PC-3 (cell line): ENCODE results near the gene RXRA.

Experiments used
- EZH2 ChIP-seq: fragments of 300-600 bp; sonication (generic); IDR thresholded peaks from one replicate; pipeline ENCODE4 v1.6.1; 2017; ENCODE audit warnings: antibody characterized with exemption, mild to moderate bottlenecking, low read length; ENCODE audit not compliant: unreplicated experiment
- EZH2phosphoT487 ChIP-seq: fragments of 300-600 bp; sonication (generic); IDR thresholded peaks from 2 replicates; pipeline ENCODE4 v1.6.1; 2018; ENCODE audit warnings: mild to moderate bottlenecking, antibody characterized with exemption, low read length, borderline replicate concordance
- TF ChIP-seq, protein P1 (sequence below): fragments of 300-600 bp; sonication (generic); conservative IDR thresholded peaks from 2 replicates; pipeline ENCODE4 v1.5.1; 2017; ENCODE audit warnings: antibody characterized with exemption, low read depth, mild to moderate bottlenecking, low read length

DNA sequence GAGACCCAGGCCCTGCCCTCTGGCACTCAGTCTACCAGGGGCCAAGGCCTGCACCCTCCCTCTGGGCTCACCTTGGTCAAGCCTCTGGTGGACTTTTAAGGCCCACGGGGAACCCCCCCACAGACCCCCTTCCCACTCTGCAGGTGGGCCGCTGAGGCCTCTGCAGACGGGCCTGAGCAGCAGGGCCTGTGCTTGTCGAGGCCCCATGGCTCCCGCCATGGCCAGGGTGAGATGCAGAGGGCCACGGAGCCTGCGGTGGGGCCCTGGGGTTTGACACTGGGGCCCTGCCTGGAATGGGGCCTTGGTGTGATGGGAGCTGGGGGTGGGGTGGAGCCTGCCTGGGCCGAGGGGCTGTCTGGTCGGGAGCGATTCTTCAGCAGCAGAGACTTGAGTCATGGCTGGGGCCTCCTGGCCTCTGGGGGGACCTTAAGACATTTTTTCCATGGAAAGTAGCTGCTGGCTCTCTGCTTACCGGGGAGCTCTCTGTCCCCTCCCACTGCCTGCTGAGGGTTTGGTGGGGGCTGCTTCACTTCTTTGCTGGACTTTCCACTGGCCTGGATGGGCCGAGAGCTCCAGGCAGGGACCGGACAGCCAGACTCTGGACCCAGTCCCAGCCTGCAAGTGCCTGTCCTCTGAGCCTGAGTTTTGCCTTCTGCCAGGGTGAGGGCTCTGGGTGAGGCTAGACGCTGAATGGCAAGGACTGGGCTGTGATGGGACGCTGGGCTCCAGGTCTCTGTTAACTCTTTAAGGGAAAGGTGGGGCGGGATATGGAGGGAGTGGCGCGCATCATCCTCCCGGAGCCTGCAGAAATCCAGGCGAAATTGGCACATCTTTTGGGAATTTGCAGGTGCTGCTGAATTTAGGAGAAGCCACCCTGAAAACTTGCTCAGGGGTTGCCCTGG is 132.2 kb downstream of the RXRA start:
- TF ChIP-seq EZH2phosphoT487 (no peak), EZH2 (no peak)
- TF ChIP-seq, protein P1, sequence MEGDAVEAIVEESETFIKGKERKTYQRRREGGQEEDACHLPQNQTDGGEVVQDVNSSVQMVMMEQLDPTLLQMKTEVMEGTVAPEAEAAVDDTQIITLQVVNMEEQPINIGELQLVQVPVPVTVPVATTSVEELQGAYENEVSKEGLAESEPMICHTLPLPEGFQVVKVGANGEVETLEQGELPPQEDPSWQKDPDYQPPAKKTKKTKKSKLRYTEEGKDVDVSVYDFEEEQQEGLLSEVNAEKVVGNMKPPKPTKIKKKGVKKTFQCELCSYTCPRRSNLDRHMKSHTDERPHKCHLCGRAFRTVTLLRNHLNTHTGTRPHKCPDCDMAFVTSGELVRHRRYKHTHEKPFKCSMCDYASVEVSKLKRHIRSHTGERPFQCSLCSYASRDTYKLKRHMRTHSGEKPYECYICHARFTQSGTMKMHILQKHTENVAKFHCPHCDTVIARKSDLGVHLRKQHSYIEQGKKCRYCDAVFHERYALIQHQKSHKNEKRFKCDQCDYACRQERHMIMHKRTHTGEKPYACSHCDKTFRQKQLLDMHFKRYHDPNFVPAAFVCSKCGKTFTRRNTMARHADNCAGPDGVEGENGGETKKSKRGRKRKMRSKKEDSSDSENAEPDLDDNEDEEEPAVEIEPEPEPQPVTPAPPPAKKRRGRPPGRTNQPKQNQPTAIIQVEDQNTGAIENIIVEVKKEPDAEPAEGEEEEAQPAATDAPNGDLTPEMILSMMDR, result no peak
